Measurements from ENCODE around the gene SPTBN4. TPM values are rescaled to one million over a fixed set of nuclear protein-coding genes. Genes with fewer than 3 reads are reported as not detected.

Gene SPTBN4
- total RNA-seq = 1 to 10 TPM in 1 of 2 donors, under 1 TPM in 1; 0.79 to 2.0 TPM
- polyA plus RNA-seq (2013, experiment 1 of 2) = 1.8 TPM
- polyA plus RNA-seq (2013, experiment 2 of 2) = 1.9 TPM
- long read RNA-seq, experiment 1 = 0 reads
- long read RNA-seq, experiment 2, partial matches to known transcripts = 1 of 4 reads
- long read RNA-seq, experiment 2, other reads (novel, unspliced or antisense) = 2 of 4 reads
- long read RNA-seq, experiment 3, partial matches to known transcripts = 0 of 1 reads
- long read RNA-seq, experiment 3, other reads (novel, unspliced or antisense) = 0 of 1 reads
- long read RNA-seq, experiment 4, partial matches to known transcripts = 0 of 3 reads
- long read RNA-seq, experiment 4, other reads (novel, unspliced or antisense) = 0 of 3 reads

- Mint-ChIP-seq H3K9me3 (no peaks in the 10 kb centered on the region), H3K36me3 (ENCODE audit: low read depth) (no peaks in the 10 kb centered on the region), H3K4me1 (peaks cover 6% of the 10 kb centered on the region), H3K4me3 (peak within 1 kb of the TSS; percentile 78), H3K27ac (no peak within 1 kb of the TSS), H3K27me3 (ENCODE audit: insufficient read depth) (peaks cover 34% of the 10 kb centered on the region)
- no peaks in the 10 kb centered on the region for H3K4me1 ChIP-seq (ENCODE audit: control insufficient read depth, insufficient read depth, low read length)
- no peaks in the 10 kb centered on the region for H3K36me3 ChIP-seq (ENCODE audit: control insufficient read depth, insufficient read depth, low read length)
- peaks cover 37% of the 10 kb centered on the region for H3K27me3 ChIP-seq (ENCODE audit: control insufficient read depth, insufficient read depth, low read length, poor library complexity, severe bottlenecking)
- H3K9me3 ChIP-seq (ENCODE audit: control insufficient read depth, low read length) = no peaks in the 10 kb centered on the region
- 8% methylated on average over 2 to 81 of the region's 87 CpGs for WGBS, 2 experiments (ENCODE audit: insufficient coverage in 1 of 2, insufficient read length in 1 of 2)
- H3K4me3 ChIP-seq (ENCODE audit: low read length) = peak within 1 kb of the TSS; percentile 89
- no peak within 1 kb of the TSS for H3K27ac ChIP-seq (ENCODE audit: low read depth, low read length)
- peak; percentile 56 for DNase-seq
- TF ChIP-seq CTCF (conservative IDR thresholded peaks at IDR 0.05) = no peak
- H3K9ac ChIP-seq (ENCODE audit: extremely low read depth, low read length, poor library complexity, severe bottlenecking) = no peak within 1 kb of the TSS
These were observed at the start of gene SPTBN4 for GRCh38 chr19:40466985-40467734. Gene SPTBN4 (plus strand): TSS chr19:40467001. CDS start chr19:40472622, 5,621 bp downstream.

- Mint-ChIP-seq H3K4me3 (no peak overlapping the region), H3K9me3 (no peaks in the 10 kb centered on the region)
These were observed 49.2 kb upstream of the SPTBN4 start for GRCh38 chr19:40417643-40417981.

DNA sequence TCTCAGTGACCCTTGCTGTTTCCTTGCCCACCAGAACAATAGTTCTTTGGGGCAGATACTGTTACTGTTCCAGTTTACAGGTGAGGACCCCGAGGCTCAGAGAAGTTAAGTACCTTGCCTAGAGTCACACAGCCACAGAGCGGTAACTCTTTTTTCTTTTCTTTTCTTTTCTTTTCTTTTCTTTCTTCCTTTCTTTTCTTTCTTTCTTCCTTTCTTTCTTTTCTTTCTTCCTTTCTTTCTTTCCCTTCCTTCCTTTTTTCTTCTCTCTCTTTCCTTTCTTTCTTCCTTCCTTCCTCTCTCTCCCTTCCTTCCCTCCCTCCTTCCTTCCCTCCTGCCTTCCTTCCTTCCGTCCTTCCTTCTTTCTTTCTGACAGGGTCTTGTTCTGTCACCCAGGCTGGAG, 48.8 kb upstream of the SPTBN4 start:
- no peaks in the 10 kb centered on the region for H3K9me3 Mint-ChIP-seq
- no peaks in the 10 kb centered on the region for H3K27me3 Mint-ChIP-seq (ENCODE audit: insufficient read depth)
- Histone ChIP-seq H3K4me3 (ENCODE audit: low read length) (no peak overlapping the region), H3K36me3 (ENCODE audit: control insufficient read depth, insufficient read depth, low read length) (peaks cover 10% of the 10 kb centered on the region), H3K9me3 (ENCODE audit: control insufficient read depth, low read length) (no peaks in the 10 kb centered on the region), H3K4me1 (ENCODE audit: control insufficient read depth, insufficient read depth, low read length) (no peaks in the 10 kb centered on the region), H3K9ac (ENCODE audit: extremely low read depth, low read length, poor library complexity, severe bottlenecking) (no peak overlapping the region), H3K27ac (ENCODE audit: low read depth, low read length) (no peak overlapping the region), H3K27me3 (ENCODE audit: control insufficient read depth, insufficient read depth, low read length, poor library complexity, severe bottlenecking) (no peaks in the 10 kb centered on the region)
- H3K36me3 Mint-ChIP-seq (ENCODE audit: low read depth) = peaks cover 5% of the 10 kb centered on the region
- TF ChIP-seq CTCF (conservative IDR thresholded peaks at IDR 0.05) = no peak
- WGBS, 2 experiments (ENCODE audit: insufficient coverage in 1 of 2, insufficient read length in 1 of 2) = 87 to 98% methylated on average over 2 to 3 of the region's 3 CpGs
- H3K4me1 Mint-ChIP-seq = peaks cover 7% of the 10 kb centered on the region
- H3K4me3 Mint-ChIP-seq = no peak overlapping the region
- DNase-seq = no peak
- no peak overlapping the region for H3K27ac Mint-ChIP-seq

More at GRCh38 chr19:40417643-40417981, 49.2 kb upstream of the SPTBN4 start:
- H3K27me3 Mint-ChIP-seq (ENCODE audit: insufficient read depth) = no peaks in the 10 kb centered on the region
- H3K27ac Mint-ChIP-seq = no peak overlapping the region
- H3K36me3 ChIP-seq (ENCODE audit: control insufficient read depth, insufficient read depth, low read length) = peaks cover 6% of the 10 kb centered on the region
- TF ChIP-seq CTCF (conservative IDR thresholded peaks at IDR 0.05) = no peak
- H3K9me3 ChIP-seq (ENCODE audit: control insufficient read depth, low read length) = no peaks in the 10 kb centered on the region
- H3K27ac ChIP-seq (ENCODE audit: low read depth, low read length) = no peak overlapping the region
- peaks cover 5% of the 10 kb centered on the region for H3K36me3 Mint-ChIP-seq (ENCODE audit: low read depth)
- no peak for DNase-seq
- peaks cover 7% of the 10 kb centered on the region for H3K4me1 Mint-ChIP-seq
- no peaks in the 10 kb centered on the region for H3K4me1 ChIP-seq (ENCODE audit: control insufficient read depth, insufficient read depth, low read length)
- 82 to 88% methylated on average over 4 of the region's 4 CpGs for WGBS, 2 experiments (ENCODE audit: insufficient coverage in 1 of 2, insufficient read length in 1 of 2)
- H3K4me3 ChIP-seq (ENCODE audit: low read length) = no peak overlapping the region
- no peaks in the 10 kb centered on the region for H3K27me3 ChIP-seq (ENCODE audit: control insufficient read depth, insufficient read depth, low read length, poor library complexity, severe bottlenecking)
- no peak overlapping the region for H3K9ac ChIP-seq (ENCODE audit: extremely low read depth, low read length, poor library complexity, severe bottlenecking)

All from endodermal cell (in vitro differentiated cells).